GM12878 (cell line): ENCODE results near the gene FAM89B. TPM values are rescaled to one million over a fixed set of nuclear protein-coding genes. Genes with fewer than 3 reads are reported as not detected.

Experiments used
- CBFB ChIP-seq: IDR thresholded peaks from 2 replicates; pipeline ENCODE4 v1.6.1; 2016; ENCODE audit warnings: antibody characterized with exemption, low read depth
- ETV6 ChIP-seq, 2 experiments: fragments of 450-650 bp in 1 of 2; IDR thresholded peaks in 1 of 2; conservative IDR thresholded peaks in 1 of 2; 2 replicates each; pipeline ENCODE4 v1.6.1; 2014; ENCODE audit warnings: antibody characterized with exemption in 1 of 2, borderline replicate concordance in 1 of 2, low read depth in 1 of 2, mild to moderate bottlenecking in 1 of 2, moderate library complexity in 1 of 2
- NR2C1 ChIP-seq: fragments of 450-650 bp; IDR thresholded peaks from 2 replicates; pipeline ENCODE4 v1.6.1; 2017; ENCODE audit warnings: antibody characterized with exemption, mild to moderate bottlenecking, moderate library complexity
- RBBP5 ChIP-seq: fragments of 200-600 bp; sonication (generic); conservative IDR thresholded peaks from 2 replicates; pipeline ENCODE4 v1.6.1; 2016
- SPI1 ChIP-seq: IDR thresholded peaks from 2 replicates; pipeline ENCODE4 v1.6.1; 2011; ENCODE audit warnings: low read depth, mild to moderate bottlenecking, low read length, moderate library complexity, borderline replicate concordance; ENCODE audit not compliant: insufficient read depth
- ZNF622 ChIP-seq: fragments of 450-650 bp; IDR thresholded peaks from 2 replicates; pipeline ENCODE4 v1.6.1; 2017; ENCODE audit warnings: mild to moderate bottlenecking, inconsistent platforms
- polyA plus RNA-seq, 11 experiments: library from polyadenylated mRNA; depleted of rRNA in 4 of 11; unstranded in 6 of 11; stranded (reverse) in 5 of 11; fragments of >200 nt; fragmentation: Nextera tagmentation in 4 of 11; fragmentation: Illumina TruSeq in 1 of 11; extraction: Ambion mirVana in 4 of 11; extraction: Trizol in 1 of 11; gene quantifications; 1 replicate in 1 of 11; 2 replicates in 10 of 11; pipeline versions ENCODE4 v1.2.1 to v1.2.3, GENCODE V29; 2011 to 2016; ENCODE audit warnings: inconsistent platforms in 2 of 11, missing spikeins in 2 of 11, low read depth in 1 of 11
- total RNA-seq, 4 experiments: library from RNA; depleted of rRNA in 3 of 4; stranded (reverse); fragments of >200 nt in 3 of 4; fragmentation: Illumina TruSeq in 1 of 4; extraction: Trizol in 1 of 4; gene quantifications; 2 replicates each; pipeline versions ENCODE4 v1.2.1 to v1.2.3, GENCODE V29; 2013 to 2021
- TF ChIP-seq, protein P1 (sequence below): fragments of 450-650 bp; IDR thresholded peaks from 2 replicates; pipeline ENCODE4 v1.6.1; 2017; ENCODE audit warnings: borderline replicate concordance
- TF ChIP-seq, protein P2 (sequence below): fragments of 450-650 bp; IDR thresholded peaks from 2 replicates; pipeline ENCODE4 v1.6.1; 2017; ENCODE audit warnings: mild to moderate bottlenecking, moderate library complexity
- TF ChIP-seq, protein P3 (sequence below): fragments of 150-350 bp; IDR thresholded peaks from 2 replicates; pipeline ENCODE4 v1.6.1; 2016; ENCODE audit warnings: low read depth, low read length
- TF ChIP-seq, protein P4 (sequence below): IDR thresholded peaks from 2 replicates; pipeline ENCODE4 v1.6.1; 2012; ENCODE audit warnings: mild to moderate bottlenecking, low read depth, low read length
- TF ChIP-seq, protein P5 (sequence below): fragments of 450-650 bp; IDR thresholded peaks from 2 replicates; pipeline ENCODE4 v1.6.1; 2017; ENCODE audit warnings: mild to moderate bottlenecking

FAM89B gene
- total and polyA plus RNA-seq, 10 of the 15 experiments (the other 5 are each of a cell fraction or from before 2014, with no cell fraction given), result 0.34 to 36.7 (median 9.8) TPM

DNA sequence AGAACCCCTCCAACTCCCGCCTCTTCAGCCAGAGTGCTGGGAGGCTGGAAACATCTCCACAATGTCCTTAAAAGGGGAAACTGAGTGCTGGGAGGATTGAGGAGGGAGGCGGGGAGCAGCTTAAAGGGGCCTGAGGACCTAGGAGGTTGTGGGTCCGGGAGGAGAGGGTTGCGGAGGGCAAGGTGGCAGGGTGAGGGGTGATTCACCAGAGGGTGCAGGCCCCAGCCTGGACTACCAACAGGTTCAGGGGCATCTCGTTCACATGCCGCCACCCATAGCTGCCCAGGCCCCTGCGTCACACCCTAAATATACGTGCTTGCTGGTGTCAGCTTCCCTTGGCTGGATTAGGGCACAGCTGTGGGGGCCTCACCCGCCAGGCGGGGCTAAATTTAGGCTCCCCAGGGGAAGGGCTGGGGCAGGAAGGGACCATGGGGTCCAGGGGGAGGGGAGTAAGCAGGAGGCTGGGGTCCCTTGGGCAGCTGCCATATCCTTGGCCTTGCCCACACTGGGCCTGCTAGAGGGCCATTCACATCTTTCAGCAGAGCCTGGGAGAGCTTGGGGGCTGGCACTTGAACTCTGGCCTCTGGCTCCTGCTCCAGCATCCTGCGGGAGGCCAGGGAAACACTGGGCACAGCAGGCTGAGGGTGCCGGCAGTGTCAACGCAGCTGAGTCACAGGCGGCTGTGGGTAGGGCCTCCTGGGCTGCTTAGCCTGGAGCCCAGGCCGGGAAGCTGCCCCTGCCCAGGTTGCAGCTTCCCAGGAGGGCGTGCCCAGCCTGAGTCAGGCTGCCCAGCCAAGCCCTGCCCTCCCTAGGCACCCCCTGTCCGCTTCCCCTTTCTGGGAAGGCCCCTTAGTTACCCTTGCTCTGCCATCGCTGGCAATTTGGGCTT is 4.8 kb downstream of the FAM89B start (continued):
- TF ChIP-seq, protein P1, sequence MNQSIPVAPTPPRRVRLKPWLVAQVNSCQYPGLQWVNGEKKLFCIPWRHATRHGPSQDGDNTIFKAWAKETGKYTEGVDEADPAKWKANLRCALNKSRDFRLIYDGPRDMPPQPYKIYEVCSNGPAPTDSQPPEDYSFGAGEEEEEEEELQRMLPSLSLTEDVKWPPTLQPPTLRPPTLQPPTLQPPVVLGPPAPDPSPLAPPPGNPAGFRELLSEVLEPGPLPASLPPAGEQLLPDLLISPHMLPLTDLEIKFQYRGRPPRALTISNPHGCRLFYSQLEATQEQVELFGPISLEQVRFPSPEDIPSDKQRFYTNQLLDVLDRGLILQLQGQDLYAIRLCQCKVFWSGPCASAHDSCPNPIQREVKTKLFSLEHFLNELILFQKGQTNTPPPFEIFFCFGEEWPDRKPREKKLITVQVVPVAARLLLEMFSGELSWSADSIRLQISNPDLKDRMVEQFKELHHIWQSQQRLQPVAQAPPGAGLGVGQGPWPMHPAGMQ, result no peak
- TF ChIP-seq, protein P2, sequence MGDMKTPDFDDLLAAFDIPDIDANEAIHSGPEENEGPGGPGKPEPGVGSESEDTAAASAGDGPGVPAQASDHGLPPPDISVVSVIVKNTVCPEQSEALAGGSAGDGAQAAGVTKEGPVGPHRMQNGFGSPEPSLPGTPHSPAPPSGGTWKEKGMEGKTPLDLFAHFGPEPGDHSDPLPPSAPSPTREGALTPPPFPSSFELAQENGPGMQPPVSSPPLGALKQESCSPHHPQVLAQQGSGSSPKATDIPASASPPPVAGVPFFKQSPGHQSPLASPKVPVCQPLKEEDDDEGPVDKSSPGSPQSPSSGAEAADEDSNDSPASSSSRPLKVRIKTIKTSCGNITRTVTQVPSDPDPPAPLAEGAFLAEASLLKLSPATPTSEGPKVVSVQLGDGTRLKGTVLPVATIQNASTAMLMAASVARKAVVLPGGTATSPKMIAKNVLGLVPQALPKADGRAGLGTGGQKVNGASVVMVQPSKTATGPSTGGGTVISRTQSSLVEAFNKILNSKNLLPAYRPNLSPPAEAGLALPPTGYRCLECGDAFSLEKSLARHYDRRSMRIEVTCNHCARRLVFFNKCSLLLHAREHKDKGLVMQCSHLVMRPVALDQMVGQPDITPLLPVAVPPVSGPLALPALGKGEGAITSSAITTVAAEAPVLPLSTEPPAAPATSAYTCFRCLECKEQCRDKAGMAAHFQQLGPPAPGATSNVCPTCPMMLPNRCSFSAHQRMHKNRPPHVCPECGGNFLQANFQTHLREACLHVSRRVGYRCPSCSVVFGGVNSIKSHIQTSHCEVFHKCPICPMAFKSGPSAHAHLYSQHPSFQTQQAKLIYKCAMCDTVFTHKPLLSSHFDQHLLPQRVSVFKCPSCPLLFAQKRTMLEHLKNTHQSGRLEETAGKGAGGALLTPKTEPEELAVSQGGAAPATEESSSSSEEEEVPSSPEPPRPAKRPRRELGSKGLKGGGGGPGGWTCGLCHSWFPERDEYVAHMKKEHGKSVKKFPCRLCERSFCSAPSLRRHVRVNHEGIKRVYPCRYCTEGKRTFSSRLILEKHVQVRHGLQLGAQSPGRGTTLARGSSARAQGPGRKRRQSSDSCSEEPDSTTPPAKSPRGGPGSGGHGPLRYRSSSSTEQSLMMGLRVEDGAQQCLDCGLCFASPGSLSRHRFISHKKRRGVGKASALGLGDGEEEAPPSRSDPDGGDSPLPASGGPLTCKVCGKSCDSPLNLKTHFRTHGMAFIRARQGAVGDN, result no peak
- TF ChIP-seq RBBP5, result no peak
- 0 out of 2 replicates have a peak, but pooled peaks have one; percentile 18 for TF ChIP-seq CBFB
- no peak for TF ChIP-seq ETV6 (conservative IDR thresholded peaks at IDR 0.05 in 1 of 2, IDR thresholded peaks at IDR 0.05 in 1 of 2; ENCODE audit: borderline replicate concordance in 1 of 2, low read depth in 1 of 2)
- peak; percentile 74; the same call in 1 of the 2 replicates for TF ChIP-seq SPI1
- TF ChIP-seq, protein P3, sequence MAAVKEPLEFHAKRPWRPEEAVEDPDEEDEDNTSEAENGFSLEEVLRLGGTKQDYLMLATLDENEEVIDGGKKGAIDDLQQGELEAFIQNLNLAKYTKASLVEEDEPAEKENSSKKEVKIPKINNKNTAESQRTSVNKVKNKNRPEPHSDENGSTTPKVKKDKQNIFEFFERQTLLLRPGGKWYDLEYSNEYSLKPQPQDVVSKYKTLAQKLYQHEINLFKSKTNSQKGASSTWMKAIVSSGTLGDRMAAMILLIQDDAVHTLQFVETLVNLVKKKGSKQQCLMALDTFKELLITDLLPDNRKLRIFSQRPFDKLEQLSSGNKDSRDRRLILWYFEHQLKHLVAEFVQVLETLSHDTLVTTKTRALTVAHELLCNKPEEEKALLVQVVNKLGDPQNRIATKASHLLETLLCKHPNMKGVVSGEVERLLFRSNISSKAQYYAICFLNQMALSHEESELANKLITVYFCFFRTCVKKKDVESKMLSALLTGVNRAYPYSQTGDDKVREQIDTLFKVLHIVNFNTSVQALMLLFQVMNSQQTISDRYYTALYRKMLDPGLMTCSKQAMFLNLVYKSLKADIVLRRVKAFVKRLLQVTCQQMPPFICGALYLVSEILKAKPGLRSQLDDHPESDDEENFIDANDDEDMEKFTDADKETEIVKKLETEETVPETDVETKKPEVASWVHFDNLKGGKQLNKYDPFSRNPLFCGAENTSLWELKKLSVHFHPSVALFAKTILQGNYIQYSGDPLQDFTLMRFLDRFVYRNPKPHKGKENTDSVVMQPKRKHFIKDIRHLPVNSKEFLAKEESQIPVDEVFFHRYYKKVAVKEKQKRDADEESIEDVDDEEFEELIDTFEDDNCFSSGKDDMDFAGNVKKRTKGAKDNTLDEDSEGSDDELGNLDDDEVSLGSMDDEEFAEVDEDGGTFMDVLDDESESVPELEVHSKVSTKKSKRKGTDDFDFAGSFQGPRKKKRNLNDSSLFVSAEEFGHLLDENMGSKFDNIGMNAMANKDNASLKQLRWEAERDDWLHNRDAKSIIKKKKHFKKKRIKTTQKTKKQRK, result no peak
- TF ChIP-seq, protein P4, sequence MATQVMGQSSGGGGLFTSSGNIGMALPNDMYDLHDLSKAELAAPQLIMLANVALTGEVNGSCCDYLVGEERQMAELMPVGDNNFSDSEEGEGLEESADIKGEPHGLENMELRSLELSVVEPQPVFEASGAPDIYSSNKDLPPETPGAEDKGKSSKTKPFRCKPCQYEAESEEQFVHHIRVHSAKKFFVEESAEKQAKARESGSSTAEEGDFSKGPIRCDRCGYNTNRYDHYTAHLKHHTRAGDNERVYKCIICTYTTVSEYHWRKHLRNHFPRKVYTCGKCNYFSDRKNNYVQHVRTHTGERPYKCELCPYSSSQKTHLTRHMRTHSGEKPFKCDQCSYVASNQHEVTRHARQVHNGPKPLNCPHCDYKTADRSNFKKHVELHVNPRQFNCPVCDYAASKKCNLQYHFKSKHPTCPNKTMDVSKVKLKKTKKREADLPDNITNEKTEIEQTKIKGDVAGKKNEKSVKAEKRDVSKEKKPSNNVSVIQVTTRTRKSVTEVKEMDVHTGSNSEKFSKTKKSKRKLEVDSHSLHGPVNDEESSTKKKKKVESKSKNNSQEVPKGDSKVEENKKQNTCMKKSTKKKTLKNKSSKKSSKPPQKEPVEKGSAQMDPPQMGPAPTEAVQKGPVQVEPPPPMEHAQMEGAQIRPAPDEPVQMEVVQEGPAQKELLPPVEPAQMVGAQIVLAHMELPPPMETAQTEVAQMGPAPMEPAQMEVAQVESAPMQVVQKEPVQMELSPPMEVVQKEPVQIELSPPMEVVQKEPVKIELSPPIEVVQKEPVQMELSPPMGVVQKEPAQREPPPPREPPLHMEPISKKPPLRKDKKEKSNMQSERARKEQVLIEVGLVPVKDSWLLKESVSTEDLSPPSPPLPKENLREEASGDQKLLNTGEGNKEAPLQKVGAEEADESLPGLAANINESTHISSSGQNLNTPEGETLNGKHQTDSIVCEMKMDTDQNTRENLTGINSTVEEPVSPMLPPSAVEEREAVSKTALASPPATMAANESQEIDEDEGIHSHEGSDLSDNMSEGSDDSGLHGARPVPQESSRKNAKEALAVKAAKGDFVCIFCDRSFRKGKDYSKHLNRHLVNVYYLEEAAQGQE, result no peak
- no peak for TF ChIP-seq ZNF622
- TF ChIP-seq, protein P5, sequence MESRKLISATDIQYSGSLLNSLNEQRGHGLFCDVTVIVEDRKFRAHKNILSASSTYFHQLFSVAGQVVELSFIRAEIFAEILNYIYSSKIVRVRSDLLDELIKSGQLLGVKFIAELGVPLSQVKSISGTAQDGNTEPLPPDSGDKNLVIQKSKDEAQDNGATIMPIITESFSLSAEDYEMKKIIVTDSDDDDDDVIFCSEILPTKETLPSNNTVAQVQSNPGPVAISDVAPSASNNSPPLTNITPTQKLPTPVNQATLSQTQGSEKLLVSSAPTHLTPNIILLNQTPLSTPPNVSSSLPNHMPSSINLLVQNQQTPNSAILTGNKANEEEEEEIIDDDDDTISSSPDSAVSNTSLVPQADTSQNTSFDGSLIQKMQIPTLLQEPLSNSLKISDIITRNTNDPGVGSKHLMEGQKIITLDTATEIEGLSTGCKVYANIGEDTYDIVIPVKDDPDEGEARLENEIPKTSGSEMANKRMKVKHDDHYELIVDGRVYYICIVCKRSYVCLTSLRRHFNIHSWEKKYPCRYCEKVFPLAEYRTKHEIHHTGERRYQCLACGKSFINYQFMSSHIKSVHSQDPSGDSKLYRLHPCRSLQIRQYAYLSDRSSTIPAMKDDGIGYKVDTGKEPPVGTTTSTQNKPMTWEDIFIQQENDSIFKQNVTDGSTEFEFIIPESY, result no peak
- no peak for TF ChIP-seq NR2C1
